Tibial nerve (tissue), 4 donors: ENCODE data around the gene TYSND1.

Source experiments
- EP300 ChIP-seq, 2 donors: sonication (generic); formaldehyde crosslinking; IDR thresholded peaks; one replicate each; pipeline ENCODE4 v1.6.1; 2017; ENCODE audit warnings: antibody characterized with exemption in 2 of 2, mild to moderate bottlenecking in 1 of 2
- POLR2A ChIP-seq, 2 donors: fragments of 450-650 bp; IDR thresholded peaks; one replicate each; pipeline ENCODE4 v1.6.1; 2017; ENCODE audit warnings: antibody characterized with exemption in 2 of 2, mild to moderate bottlenecking in 2 of 2, moderate library complexity in 2 of 2
- TF ChIP-seq, protein P1 (sequence below), 5 experiments: fragments of 200-600 bp in 3 of 5; fragments of 450-650 bp in 2 of 5; sonication (generic) in 3 of 5; IDR thresholded peaks; one replicate each; pipeline ENCODE4 v1.5.1; 2016 to 2019; ENCODE audit warnings: antibody characterized with exemption in 5 of 5, mild to moderate bottlenecking in 3 of 5, moderate library complexity in 2 of 5

DNA sequence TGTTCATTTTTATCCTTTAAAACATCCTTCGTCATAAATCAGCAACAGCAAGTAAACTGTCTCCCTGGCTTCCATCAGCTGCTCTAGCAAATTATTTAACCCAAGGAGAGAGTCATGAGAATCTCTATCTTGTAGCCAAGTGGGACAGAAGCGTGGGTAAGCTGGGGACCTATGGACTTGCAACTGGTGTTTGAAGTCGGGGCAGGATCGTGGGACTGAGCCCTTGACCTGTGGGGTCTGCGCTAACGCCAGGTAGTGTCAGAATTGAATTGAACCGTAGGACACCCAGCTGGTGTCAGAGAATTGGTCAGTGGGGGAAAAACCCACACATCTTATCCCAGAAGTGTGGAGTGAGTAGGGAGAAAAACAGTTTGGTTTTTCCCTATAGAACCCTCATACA lies 27.3 kb downstream of the TYSND1 start:
- TF ChIP-seq, protein P1, sequence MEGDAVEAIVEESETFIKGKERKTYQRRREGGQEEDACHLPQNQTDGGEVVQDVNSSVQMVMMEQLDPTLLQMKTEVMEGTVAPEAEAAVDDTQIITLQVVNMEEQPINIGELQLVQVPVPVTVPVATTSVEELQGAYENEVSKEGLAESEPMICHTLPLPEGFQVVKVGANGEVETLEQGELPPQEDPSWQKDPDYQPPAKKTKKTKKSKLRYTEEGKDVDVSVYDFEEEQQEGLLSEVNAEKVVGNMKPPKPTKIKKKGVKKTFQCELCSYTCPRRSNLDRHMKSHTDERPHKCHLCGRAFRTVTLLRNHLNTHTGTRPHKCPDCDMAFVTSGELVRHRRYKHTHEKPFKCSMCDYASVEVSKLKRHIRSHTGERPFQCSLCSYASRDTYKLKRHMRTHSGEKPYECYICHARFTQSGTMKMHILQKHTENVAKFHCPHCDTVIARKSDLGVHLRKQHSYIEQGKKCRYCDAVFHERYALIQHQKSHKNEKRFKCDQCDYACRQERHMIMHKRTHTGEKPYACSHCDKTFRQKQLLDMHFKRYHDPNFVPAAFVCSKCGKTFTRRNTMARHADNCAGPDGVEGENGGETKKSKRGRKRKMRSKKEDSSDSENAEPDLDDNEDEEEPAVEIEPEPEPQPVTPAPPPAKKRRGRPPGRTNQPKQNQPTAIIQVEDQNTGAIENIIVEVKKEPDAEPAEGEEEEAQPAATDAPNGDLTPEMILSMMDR (IDR thresholded peaks at IDR 0.05), result no peak
- TF ChIP-seq EP300 (IDR thresholded peaks at IDR 0.05) (no peak), POLR2A (IDR thresholded peaks at IDR 0.05) (no peak)
